Left ventricle myocardium inferior (tissue), 1 donor: ENCODE measurements around the gene S100A13. TPM values are rescaled to one million over a fixed set of nuclear protein-coding genes. Genes with fewer than 3 reads are reported as not detected.

ENCODE experiments used
- DNase-seq: peaks from one replicate; pipeline ENCODE4 v3.0.0-alpha.2; 2020
- H3K27ac ChIP-seq: fragments of 200-600 bp; replicated peaks from 2 replicates; pipeline ENCODE4 v1.8.0; 2021
- H3K27me3 ChIP-seq: fragments of 200-600 bp; 2 replicates; pipeline ENCODE4 v1.8.0; 2021; ENCODE audit warnings: low read depth
- H3K36me3 ChIP-seq: fragments of 200-600 bp; 2 replicates; pipeline ENCODE4 v1.8.0; 2021
- H3K4me1 ChIP-seq: fragments of 200-600 bp; 2 replicates; pipeline ENCODE4 v1.8.0; 2021
- H3K4me3 ChIP-seq: fragments of 200-600 bp; 2 replicates; pipeline ENCODE4 v1.8.0; 2021; ENCODE audit warnings: mild to moderate bottlenecking, moderate library complexity
- H3K9me3 ChIP-seq: fragments of 200-600 bp; replicated peaks from 2 replicates; pipeline ENCODE4 v1.8.0; 2021
- intact Hi-C: fragments of 100-400 bp; cut with micrococcal nuclease; formaldehyde crosslinking; loops from one replicate; pipeline ENCODE4 v1.11.0; 2022
- total RNA-seq: library from RNA; stranded (reverse); fragmentation: NEBNext Ultra II Directional; extraction: Animal tissue kit (Norgen Biotek cat#: 25700); gene quantifications from one replicate; pipeline ENCODE4 v1.2.1, GENCODE V29; 2021
- TF ChIP-seq, protein P1 (sequence below): fragments of 200-600 bp; IDR thresholded peaks from 2 replicates; pipeline ENCODE4 v1.8.0; 2021; ENCODE audit warnings: antibody characterized with exemption, mild to moderate bottlenecking, borderline replicate concordance
- donor health status: DM: no; HTN: yes; CAD: no; lungs with severe emphysema.

Gene S100A13
- total RNA-seq, 1 donor from 2014 or later = 131 TPM

DNA sequence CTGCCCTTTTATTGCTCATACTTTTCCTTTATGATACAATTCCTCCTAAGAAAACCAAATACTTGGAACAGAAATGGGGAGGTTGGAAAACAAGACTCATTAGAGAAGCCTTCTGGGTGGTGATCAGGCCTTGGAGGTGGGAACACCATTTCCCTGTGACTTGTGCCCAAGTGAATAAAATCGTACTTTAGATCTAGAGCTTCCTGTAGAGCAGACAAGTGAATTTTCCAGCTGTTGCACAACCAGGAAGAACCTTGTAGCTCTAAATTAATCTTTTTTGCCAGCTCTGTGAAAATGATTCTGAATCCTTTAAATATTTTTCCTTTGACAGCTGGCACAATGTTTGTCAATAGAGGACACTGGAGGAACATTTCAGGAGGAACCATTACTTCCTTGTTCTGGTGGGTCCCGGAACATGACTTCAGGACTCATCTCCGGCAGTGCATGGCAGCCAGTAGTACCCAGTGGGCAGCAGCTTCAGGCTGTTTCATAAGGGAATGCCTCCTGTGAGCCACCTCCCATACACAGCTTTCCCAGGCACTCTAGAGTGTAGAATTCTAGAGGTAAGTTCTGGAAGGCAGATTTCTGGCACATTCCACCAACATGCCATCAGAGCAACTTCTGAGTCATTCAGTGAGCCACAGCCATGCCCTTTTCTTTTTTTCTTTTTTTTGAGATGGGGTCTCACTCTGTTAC lies 25.6 kb upstream of the S100A13 start:
- Histone ChIP-seq H3K4me3 (no peak overlapping the region), H3K27me3 (no peaks in the 10 kb centered on the region), H3K4me1 (peaks cover 20% of the 10 kb centered on the region), H3K9me3 (no peaks in the 10 kb centered on the region), H3K27ac (peak overlapping the region; percentile 70), H3K36me3 (no peaks in the 10 kb centered on the region)
- DNase-seq = no peak
- TF ChIP-seq, protein P1, sequence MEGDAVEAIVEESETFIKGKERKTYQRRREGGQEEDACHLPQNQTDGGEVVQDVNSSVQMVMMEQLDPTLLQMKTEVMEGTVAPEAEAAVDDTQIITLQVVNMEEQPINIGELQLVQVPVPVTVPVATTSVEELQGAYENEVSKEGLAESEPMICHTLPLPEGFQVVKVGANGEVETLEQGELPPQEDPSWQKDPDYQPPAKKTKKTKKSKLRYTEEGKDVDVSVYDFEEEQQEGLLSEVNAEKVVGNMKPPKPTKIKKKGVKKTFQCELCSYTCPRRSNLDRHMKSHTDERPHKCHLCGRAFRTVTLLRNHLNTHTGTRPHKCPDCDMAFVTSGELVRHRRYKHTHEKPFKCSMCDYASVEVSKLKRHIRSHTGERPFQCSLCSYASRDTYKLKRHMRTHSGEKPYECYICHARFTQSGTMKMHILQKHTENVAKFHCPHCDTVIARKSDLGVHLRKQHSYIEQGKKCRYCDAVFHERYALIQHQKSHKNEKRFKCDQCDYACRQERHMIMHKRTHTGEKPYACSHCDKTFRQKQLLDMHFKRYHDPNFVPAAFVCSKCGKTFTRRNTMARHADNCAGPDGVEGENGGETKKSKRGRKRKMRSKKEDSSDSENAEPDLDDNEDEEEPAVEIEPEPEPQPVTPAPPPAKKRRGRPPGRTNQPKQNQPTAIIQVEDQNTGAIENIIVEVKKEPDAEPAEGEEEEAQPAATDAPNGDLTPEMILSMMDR = no peak
- intact Hi-C loops = no loop called here

DNA sequence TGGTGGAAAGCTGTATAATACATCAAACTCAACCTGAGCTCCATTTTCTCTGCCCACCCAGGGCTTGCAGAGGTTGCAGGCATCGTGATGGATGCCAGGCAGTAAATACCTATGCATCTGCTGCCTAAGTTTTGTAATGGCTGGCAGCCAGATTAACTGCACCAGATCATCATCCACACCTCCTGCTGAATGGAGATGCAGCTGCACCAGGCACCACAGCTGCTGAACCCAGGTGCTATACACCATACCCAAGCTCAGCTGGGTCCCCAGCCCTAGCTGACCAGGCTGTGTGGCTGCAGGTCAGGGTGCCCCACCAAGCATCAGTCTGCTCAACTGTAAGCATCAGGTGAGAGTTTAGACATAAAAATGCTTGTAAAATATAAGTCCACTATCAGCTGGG lies 24.5 kb upstream of the S100A13 start:
- TF ChIP-seq, protein P1 = no peak
- DNase-seq = no peak
- intact Hi-C loops = no loop called here
- H3K9me3 ChIP-seq = no peaks in the 10 kb centered on the region
- H3K27me3 ChIP-seq = no peaks in the 10 kb centered on the region
- H3K27ac ChIP-seq = no peak overlapping the region
- H3K36me3 ChIP-seq = peaks cover 3% of the 10 kb centered on the region
- H3K4me1 ChIP-seq = peaks cover 19% of the 10 kb centered on the region
- no peak overlapping the region for H3K4me3 ChIP-seq

DNA sequence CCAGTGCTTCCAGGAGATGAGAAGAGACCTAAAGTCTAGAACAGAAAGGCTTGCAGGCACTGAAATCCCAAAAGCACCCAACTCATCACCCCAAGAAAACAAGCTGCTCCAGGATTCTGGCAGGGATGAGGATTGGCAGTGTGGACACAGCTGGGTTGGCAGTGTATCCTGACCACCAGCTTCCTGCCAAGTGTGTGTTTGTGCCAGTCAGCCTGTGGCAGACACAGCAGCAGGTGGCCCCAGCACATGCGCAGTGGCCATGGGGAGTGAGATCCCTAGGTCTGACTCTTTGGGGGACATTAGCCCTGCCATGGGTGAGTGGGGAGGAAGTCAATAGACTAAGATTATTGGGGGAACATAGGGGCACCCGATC lies 22.5 kb upstream of the S100A13 start:
- Histone ChIP-seq H3K36me3 (peaks cover 22% of the 10 kb centered on the region), H3K27me3 (no peaks in the 10 kb centered on the region), H3K27ac (peak overlapping the region; percentile 38), H3K4me1 (peaks cover 29% of the 10 kb centered on the region), H3K9me3 (no peaks in the 10 kb centered on the region), H3K4me3 (no peak overlapping the region)
- peak; percentile 59 for DNase-seq
- TF ChIP-seq, protein P1 = no peak
- intact Hi-C loops = no loop called here

DNA sequence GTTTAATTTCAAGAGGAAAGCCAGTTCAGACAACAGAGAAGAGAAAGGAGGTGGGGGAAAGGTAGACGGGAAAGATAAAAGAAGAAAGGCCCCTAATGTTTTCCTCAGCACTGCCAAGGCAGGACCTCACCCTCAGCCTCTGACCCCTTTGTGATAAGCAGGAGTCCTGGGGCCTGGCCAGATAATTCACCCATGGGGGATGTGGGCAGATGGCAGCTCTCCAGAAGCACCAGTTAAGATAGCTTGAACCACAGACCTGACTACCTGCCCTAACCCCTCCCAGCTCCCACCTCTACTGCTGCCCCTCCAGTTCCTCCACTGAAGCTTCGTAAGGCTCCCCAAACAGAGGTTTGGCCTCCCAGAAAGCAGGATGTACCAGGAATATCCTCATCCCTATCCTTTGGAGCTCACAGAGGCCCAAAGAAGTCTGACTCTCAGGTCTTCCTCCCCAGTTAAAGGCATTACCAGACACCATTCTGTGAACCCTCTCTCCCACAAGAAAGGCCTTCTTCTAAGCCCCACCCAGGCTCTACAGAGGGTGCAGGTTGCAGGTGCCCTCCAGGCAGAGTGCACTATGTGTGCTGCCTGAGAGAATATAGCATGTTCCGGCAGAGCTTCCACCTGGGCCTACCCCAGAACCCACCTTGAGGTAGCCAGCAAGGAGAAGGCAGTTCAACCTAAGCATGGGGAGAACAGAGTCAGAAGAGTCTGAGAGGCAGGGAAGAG lies 22.0 kb upstream of the S100A13 start:
- peak overlapping the region; percentile 38 for H3K27ac ChIP-seq
- intact Hi-C loops = no loop called here

DNA sequence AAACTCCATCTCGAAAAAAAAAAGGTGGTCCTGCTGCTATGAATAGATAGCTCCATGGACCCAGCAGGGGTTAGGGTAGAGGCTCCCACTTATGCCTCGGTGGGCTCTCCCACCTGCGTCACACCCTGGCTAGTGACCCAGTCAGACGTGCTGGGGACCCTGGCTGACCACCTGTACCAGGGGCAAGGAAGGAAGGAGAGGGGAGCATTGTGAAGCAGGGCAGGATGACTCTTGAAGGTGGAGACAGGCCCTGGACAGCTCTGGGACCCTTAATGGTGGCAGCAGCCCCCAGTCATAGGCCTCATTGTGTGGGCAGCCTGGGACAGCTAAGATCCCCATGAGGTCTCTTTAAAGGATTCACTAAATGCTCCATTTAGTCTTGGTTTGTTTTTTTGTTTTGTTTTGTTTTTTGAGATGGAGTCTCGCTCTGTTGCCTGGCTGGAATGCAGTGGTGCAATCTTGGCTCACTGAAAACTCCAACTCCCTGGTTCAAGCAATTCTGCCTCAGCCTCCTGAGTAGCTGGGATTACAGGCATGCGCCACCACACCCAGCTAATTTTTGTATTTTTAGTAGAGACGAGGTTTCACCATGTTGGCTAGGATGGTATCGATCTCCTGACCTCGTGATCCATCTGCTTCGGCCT lies 20.8 kb upstream of the S100A13 start:
- Histone ChIP-seq H3K4me1 (peaks cover 46% of the 10 kb centered on the region), H3K4me3 (no peak overlapping the region), H3K9me3 (no peaks in the 10 kb centered on the region), H3K36me3 (peaks cover 39% of the 10 kb centered on the region), H3K27ac (peak overlapping the region; percentile 48), H3K27me3 (no peaks in the 10 kb centered on the region)
- DNase-seq = no peak
- TF ChIP-seq, protein P1 = no peak
- intact Hi-C loops = no loop called here

More for the DNA sequence above, 22.0 kb upstream of the S100A13 start:
- TF ChIP-seq, protein P1 = no peak
- no peak for DNase-seq
- H3K4me1 ChIP-seq = peaks cover 34% of the 10 kb centered on the region
- peaks cover 27% of the 10 kb centered on the region for H3K36me3 ChIP-seq
- no peaks in the 10 kb centered on the region for H3K27me3 ChIP-seq
- no peaks in the 10 kb centered on the region for H3K9me3 ChIP-seq
- no peak overlapping the region for H3K4me3 ChIP-seq
